Spleen (tissue), 11 donors: ENCODE data around the gene F8. TPM values are rescaled to one million over a fixed set of nuclear protein-coding genes. Genes with fewer than 3 reads are reported as not detected.

Source experiments
- DNase-seq: peaks from one replicate; pipeline ENCODE4 v3.0.0-alpha.2; 2020
- H3K27ac ChIP-seq, 8 donors: fragments of 200-600 bp; sonication (generic) in 7 of 8; 1 replicate in 4 of 8; 2 replicates in 4 of 8; pipeline versions ENCODE4 v1.5.0 to v1.8.0; 2016 to 2021; ENCODE audit warnings: inconsistent platforms in 4 of 8, mild to moderate bottlenecking in 4 of 8, moderate library complexity in 1 of 8
- H3K27me3 ChIP-seq, 7 donors: fragments of 200-600 bp; sonication (generic) in 6 of 7; replicated peaks in 1 of 7; 1 replicate in 4 of 7; 2 replicates in 3 of 7; pipeline versions ENCODE4 v1.5.0 to v1.8.0; 2016 to 2021; ENCODE audit warnings: inconsistent platforms in 3 of 7, mild to moderate bottlenecking in 1 of 7
- H3K36me3 ChIP-seq, 6 donors: fragments of 200-600 bp; sonication (generic) in 5 of 6; 1 replicate in 4 of 6; 2 replicates in 2 of 6; pipeline versions ENCODE4 v1.5.0 to v1.8.0; 2016 to 2021; ENCODE audit warnings: inconsistent platforms in 2 of 6
- H3K4me1 ChIP-seq, 6 donors: fragments of 200-600 bp; sonication (generic) in 5 of 6; 1 replicate in 3 of 6; 2 replicates in 3 of 6; pipeline versions ENCODE4 v1.5.0 to v1.8.0; 2016 to 2021; ENCODE audit warnings: inconsistent platforms in 3 of 6
- H3K4me3 ChIP-seq, 8 donors: fragments of 200-600 bp; sonication (generic) in 7 of 8; 1 replicate in 4 of 8; 2 replicates in 4 of 8; pipeline versions ENCODE4 v1.5.0 to v1.8.0; 2016 to 2021; ENCODE audit warnings: inconsistent platforms in 4 of 8, mild to moderate bottlenecking in 4 of 8, moderate library complexity in 2 of 8
- H3K9me3 ChIP-seq, 8 donors: fragments of 200-600 bp; sonication (generic) in 7 of 8; 1 replicate in 4 of 8; 2 replicates in 4 of 8; pipeline versions ENCODE4 v1.5.0 to v1.8.0; 2016 to 2021; ENCODE audit warnings: inconsistent platforms in 4 of 8
- POLR2A ChIP-seq, 3 donors: fragments of 450-650 bp; IDR thresholded peaks; one replicate each; pipeline ENCODE4 v1.5.1; 2017; ENCODE audit warnings: antibody characterized with exemption in 3 of 3, mild to moderate bottlenecking in 1 of 3
- POLR2AphosphoS5 ChIP-seq, 3 donors: sonication (generic); formaldehyde crosslinking; IDR thresholded peaks; one replicate each; pipeline ENCODE4 v1.5.1; 2017; ENCODE audit warnings: antibody characterized with exemption in 3 of 3
- WGBS, 5 donors: extraction: QIAGEN DNeasy Blood & Tissue Kit in 3 of 5; methylation state at CpG; one replicate each; pipeline versions ENCODE4 v1.1.5 to v1.1.7; 2013 to 2018; 5-methylcytosine and 5-hydroxymethylcytosine counted together
- intact Hi-C: fragments of 100-400 bp; cut with DNase I; formaldehyde crosslinking; loops from one replicate; pipeline ENCODE4 v1.15.0; 2023; ENCODE audit warnings: low total_unique reads
- polyA plus RNA-seq, 3 donors: library from polyadenylated mRNA; stranded (reverse); fragments of 200-250 nt; gene quantifications; one replicate each; pipeline ENCODE4 v1.2.1, GENCODE V29; 2013
- total RNA-seq, 7 donors: library from RNA; depleted of rRNA in 3 of 7; stranded (reverse); fragments of >200 nt in 3 of 7; fragmentation: NEBNext Ultra II Directional in 4 of 7; extraction: Animal tissue kit (Norgen Biotek cat#: 25700) in 4 of 7; gene quantifications; one replicate each; pipeline versions ENCODE4 v1.1.0 to v1.2.1, GENCODE V29; 2016 to 2021
- TF ChIP-seq, protein P1 (sequence below), 11 experiments: fragments of 200-600 bp in 7 of 11; fragments of 450-650 bp in 4 of 11; sonication (generic) in 4 of 11; IDR thresholded peaks in 8 of 11; conservative IDR thresholded peaks in 3 of 11; 1 replicate in 7 of 11; 2 replicates in 4 of 11; pipeline versions ENCODE4 v1.4.0 to v1.8.0; 2016 to 2021; ENCODE audit warnings: antibody characterized with exemption in 11 of 11, inconsistent platforms in 4 of 11, mild to moderate bottlenecking in 1 of 11
- donor health status: healthy with polysubstance abuse.
- donor health status: DM: no; HTN: no; CAD: no; lungs with moderate emphysema.
- donor health status: DM: no; HTN: no; CAD: no.
- donor health status: Bipolar disorder and iron deficiency.
- donor health status: healthy.
- donor health status: DM: no; HTN: no; CAD: no.
- donor health status: DM: yes; HTN: yes; CAD: no.

The F8 gene
- total and polyA plus RNA-seq, 10 donors: 3.4 to 135 (median 67.9) TPM

- H3K4me1 ChIP-seq: peaks cover 0 to 44% (median 15%) of the 10 kb centered on the region in 6 donors
- DNase-seq: no peak
- no peak overlapping the region for H3K4me3 ChIP-seq
- 57 to 78% (median 68%) methylated on average over 6 of the region's 6 CpGs for WGBS, 5 donors
- no peak for TF ChIP-seq POLR2A (IDR thresholded peaks at IDR 0.05)
- intact Hi-C loops: no loop called here
- no peaks in the 10 kb centered on the region for H3K27me3 ChIP-seq
- no peaks in the 10 kb centered on the region for H3K9me3 ChIP-seq
- H3K36me3 ChIP-seq: no peaks in the 10 kb centered on the region
- peak overlapping the region in 1 of 8 donors; percentile 90 for H3K27ac ChIP-seq
Measured at GRCh38 chrX:154797006-154797405, 225.5 kb downstream of the F8 start.

- Histone ChIP-seq H3K4me1 (peaks cover 0 to 24% (median 8%) of the 10 kb centered on the region in 6 donors), H3K27ac (peak overlapping the region in 6 of 8 donors; percentile 9 to 64 (median 46)), H3K36me3 (peaks cover 0 to 8% (median 0%) of the 10 kb centered on the region in 6 donors), H3K27me3 (no peaks in the 10 kb centered on the region), H3K9me3 (no peaks in the 10 kb centered on the region), H3K4me3 (peak overlapping the region in 1 of 8 donors; percentile 22)
- intact Hi-C loops: no loop called here
- TF ChIP-seq POLR2AphosphoS5 (IDR thresholded peaks at IDR 0.05) (no peak), POLR2A (IDR thresholded peaks at IDR 0.05) (no peak)
- TF ChIP-seq, protein P1, sequence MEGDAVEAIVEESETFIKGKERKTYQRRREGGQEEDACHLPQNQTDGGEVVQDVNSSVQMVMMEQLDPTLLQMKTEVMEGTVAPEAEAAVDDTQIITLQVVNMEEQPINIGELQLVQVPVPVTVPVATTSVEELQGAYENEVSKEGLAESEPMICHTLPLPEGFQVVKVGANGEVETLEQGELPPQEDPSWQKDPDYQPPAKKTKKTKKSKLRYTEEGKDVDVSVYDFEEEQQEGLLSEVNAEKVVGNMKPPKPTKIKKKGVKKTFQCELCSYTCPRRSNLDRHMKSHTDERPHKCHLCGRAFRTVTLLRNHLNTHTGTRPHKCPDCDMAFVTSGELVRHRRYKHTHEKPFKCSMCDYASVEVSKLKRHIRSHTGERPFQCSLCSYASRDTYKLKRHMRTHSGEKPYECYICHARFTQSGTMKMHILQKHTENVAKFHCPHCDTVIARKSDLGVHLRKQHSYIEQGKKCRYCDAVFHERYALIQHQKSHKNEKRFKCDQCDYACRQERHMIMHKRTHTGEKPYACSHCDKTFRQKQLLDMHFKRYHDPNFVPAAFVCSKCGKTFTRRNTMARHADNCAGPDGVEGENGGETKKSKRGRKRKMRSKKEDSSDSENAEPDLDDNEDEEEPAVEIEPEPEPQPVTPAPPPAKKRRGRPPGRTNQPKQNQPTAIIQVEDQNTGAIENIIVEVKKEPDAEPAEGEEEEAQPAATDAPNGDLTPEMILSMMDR (IDR thresholded peaks at IDR 0.05 in 8 of 11, conservative IDR thresholded peaks at IDR 0.05 in 3 of 11): no peak
- no peak for DNase-seq
- WGBS, 5 donors: 47 to 72% (median 60%) methylated on average over 2 of the region's 2 CpGs
Measured at GRCh38 chrX:154795016-154795415, 227.5 kb downstream of the F8 start.

DNA sequence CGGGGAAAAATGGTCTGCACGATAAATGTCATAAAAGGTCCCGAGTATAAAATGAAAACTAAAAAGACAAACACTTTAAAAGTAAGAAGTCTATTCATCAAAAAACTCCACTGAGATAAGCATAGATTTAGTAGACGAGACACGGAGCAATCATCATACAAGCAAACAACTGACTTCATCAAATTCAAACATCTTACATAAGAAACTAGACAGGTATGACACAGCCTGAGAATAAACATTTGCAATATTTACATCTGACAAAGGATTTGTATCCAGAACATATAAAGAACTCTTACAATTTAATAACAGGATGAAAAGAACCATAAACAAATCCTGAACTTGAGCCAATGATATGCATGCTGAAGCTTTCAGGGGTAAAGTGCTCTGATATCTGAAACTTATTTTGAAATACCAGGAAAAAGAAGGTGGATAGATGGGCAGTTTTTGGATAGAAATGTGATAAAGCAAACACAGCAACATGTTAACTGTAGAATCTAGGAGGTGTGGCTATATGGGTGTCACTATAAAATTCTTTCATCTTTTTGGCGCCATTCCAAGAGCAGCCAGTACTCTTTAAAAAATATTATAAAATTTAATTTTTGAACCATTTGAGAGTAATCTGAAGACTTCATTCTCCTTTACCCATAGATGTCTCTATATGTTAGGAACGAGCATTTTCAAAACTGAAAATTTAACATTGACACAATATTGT, 229.3 kb downstream of the F8 start:
- no peaks in the 10 kb centered on the region for H3K27me3 ChIP-seq

DNA sequence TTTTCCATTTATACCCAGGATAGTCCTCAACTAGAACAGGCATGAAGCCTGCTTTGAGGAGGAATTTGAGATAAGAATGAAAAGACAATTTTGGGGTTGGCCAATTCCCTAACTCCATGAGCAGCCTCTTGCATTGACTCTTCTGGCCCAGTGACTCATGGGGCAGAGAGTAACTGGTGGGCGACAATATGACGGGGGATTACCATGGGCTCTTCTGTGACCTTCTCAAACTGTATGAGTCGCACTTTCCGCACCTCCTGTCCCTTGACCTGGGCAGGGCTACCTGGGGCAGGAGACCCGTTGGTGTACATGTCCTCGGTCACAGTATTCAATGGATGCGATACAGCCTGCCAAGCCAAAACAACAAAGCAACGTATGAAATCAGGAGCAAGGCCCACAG, 230.6 kb downstream of the F8 start:
- TF ChIP-seq POLR2A (IDR thresholded peaks at IDR 0.05) (no peak), POLR2AphosphoS5 (IDR thresholded peaks at IDR 0.05) (no peak)
- TF ChIP-seq, protein P1 (IDR thresholded peaks at IDR 0.05 in 8 of 11, conservative IDR thresholded peaks at IDR 0.05 in 3 of 11): no peak
- H3K36me3 ChIP-seq: peaks cover 0 to 17% (median 0%) of the 10 kb centered on the region in 6 donors
- H3K9me3 ChIP-seq: no peaks in the 10 kb centered on the region
- WGBS, 5 donors: 83 to 97% (median 91%) methylated on average over 8 of the region's 8 CpGs
- H3K4me1 ChIP-seq: peaks cover 0 to 8% (median 0%) of the 10 kb centered on the region in 6 donors
- H3K27me3 ChIP-seq: no peaks in the 10 kb centered on the region
- intact Hi-C loops: no loop called here
- no peak for DNase-seq
- H3K4me3 ChIP-seq: no peak overlapping the region
- H3K27ac ChIP-seq: no peak overlapping the region

More for the DNA sequence above, 229.3 kb downstream of the F8 start:
- 86 to 93% (median 93%) methylated on average over 7 of the region's 7 CpGs for WGBS, 5 donors
- Histone ChIP-seq H3K4me3 (no peak overlapping the region), H3K9me3 (no peaks in the 10 kb centered on the region), H3K36me3 (peaks cover 0 to 17% (median 0%) of the 10 kb centered on the region in 6 donors), H3K27ac (no peak overlapping the region), H3K4me1 (peaks cover 0 to 8% (median 0%) of the 10 kb centered on the region in 6 donors)
- DNase-seq: no peak
- TF ChIP-seq, protein P1 (IDR thresholded peaks at IDR 0.05 in 8 of 11, conservative IDR thresholded peaks at IDR 0.05 in 3 of 11): no peak
- TF ChIP-seq POLR2A (IDR thresholded peaks at IDR 0.05): no peak
- intact Hi-C loops: no loop called here
